H1 (cell line): ENCODE results near the gene PAX5.

Experiments
- CTCF ChIP-seq, 3 experiments: IDR thresholded peaks; 1 replicate in 2 of 3; 2 replicates in 1 of 3; pipeline versions ENCODE4 v1.5.1 to v1.6.1; 2011; ENCODE audit warnings: low read length in 3 of 3, mild to moderate bottlenecking in 3 of 3, inconsistent platforms in 2 of 3, low read depth in 1 of 3, moderate library complexity in 1 of 3; ENCODE audit not compliant: insufficient read depth in 1 of 3; ENCODE audit errors: control extremely low read depth in 1 of 3
- EGR1 ChIP-seq: IDR thresholded peaks from 2 replicates; pipeline ENCODE4 v1.6.1; 2011; ENCODE audit warnings: low read depth, low read length, borderline replicate concordance
- EP300 ChIP-seq, 2 experiments: IDR thresholded peaks; 1 replicate in 1 of 2; 2 replicates in 1 of 2; pipeline ENCODE4 v1.6.1; 2011 to 2012; ENCODE audit warnings: low read depth in 2 of 2, low read length in 2 of 2, mild to moderate bottlenecking in 2 of 2, borderline replicate concordance in 1 of 2, inconsistent platforms in 1 of 2, moderate library complexity in 1 of 2
- EZH2 ChIP-seq: fragments of 200-600 bp; sonication (generic); IDR thresholded peaks from 2 replicates; pipeline ENCODE4 v1.7.1; 2012; ENCODE audit warnings: low read depth, mild to moderate bottlenecking, moderate library complexity, low read length, inconsistent platforms; ENCODE audit not compliant: severe bottlenecking
- MAFK ChIP-seq: IDR thresholded peaks from 2 replicates; pipeline ENCODE4 v1.6.1; 2012; ENCODE audit warnings: low read depth, mild to moderate bottlenecking, improper control_type of control experiment, low read length
- POLR2AphosphoS5 ChIP-seq: IDR thresholded peaks from 2 replicates; pipeline ENCODE4 v1.6.1; 2011; ENCODE audit warnings: low read depth, low read length
- SP2 ChIP-seq: IDR thresholded peaks from 2 replicates; pipeline ENCODE4 v1.6.1; 2012; ENCODE audit warnings: mild to moderate bottlenecking, low read length, inconsistent platforms

GRCh38 chr9:37025071-37025822 is 8.8 kb downstream of the PAX5 start:
- TF ChIP-seq CTCF (IDR thresholded peaks at IDR 0.05; ENCODE audit: control extremely low read depth in 1 of 3, insufficient read depth in 1 of 3, low read depth in 1 of 3, low read length in 3 of 3) = no peak
- TF ChIP-seq POLR2AphosphoS5 = no peak
- TF ChIP-seq EGR1 = no peak
- no peak for TF ChIP-seq MAFK
- peak; percentile 88 for TF ChIP-seq EZH2
- TF ChIP-seq EP300 (IDR thresholded peaks at IDR 0.05; ENCODE audit: borderline replicate concordance in 1 of 2, low read depth in 2 of 2, low read length in 2 of 2) = no peak
- no peak for TF ChIP-seq SP2
